Ovary (tissue), 9 donors: Measurements from ENCODE around the gene ERI3. TPM values are rescaled to one million over a fixed set of nuclear protein-coding genes. Genes with fewer than 3 reads are reported as not detected.

Experiments
- DNase-seq, 5 donors: peaks; one replicate each; pipeline ENCODE4 v3.0.0-alpha.2; 2019 to 2020
- H3K27ac ChIP-seq, 2 donors: fragments of 200-600 bp; one replicate each; pipeline versions ENCODE4 v1.5.1 to v1.8.0; 2019 to 2022
- H3K27me3 ChIP-seq: fragments of 200-600 bp; one replicate; pipeline ENCODE4 v1.8.0; 2022
- H3K36me3 ChIP-seq: fragments of 200-600 bp; sonication (generic); one replicate; pipeline ENCODE4 v1.5.1; 2019
- H3K4me1 ChIP-seq: one replicate; pipeline ENCODE4 v1.8.1; 2013; ENCODE audit warnings: mild to moderate bottlenecking, moderate library complexity; ENCODE audit not compliant: insufficient read depth
- H3K4me3 ChIP-seq: fragments of 200-600 bp; sonication (generic); one replicate; pipeline ENCODE4 v1.5.1; 2017
- H3K9me3 ChIP-seq, 2 donors: fragments of 200-600 bp in 1 of 2; sonication (generic) in 1 of 2; one replicate each; pipeline versions ENCODE4 v1.5.1 to v1.8.1; 2013 to 2019; ENCODE audit warnings: mild to moderate bottlenecking in 1 of 2, moderate library complexity in 1 of 2
- EP300 ChIP-seq: sonication (generic); formaldehyde crosslinking; IDR thresholded peaks from one replicate; pipeline ENCODE4 v1.6.1; 2017; ENCODE audit warnings: antibody characterized with exemption
- POLR2A ChIP-seq: fragments of 450-650 bp; IDR thresholded peaks from one replicate; pipeline ENCODE4 v1.6.1; 2017; ENCODE audit warnings: antibody characterized with exemption, mild to moderate bottlenecking, moderate library complexity
- WGBS, 3 donors: extraction: QIAGEN DNeasy Blood & Tissue Kit in 1 of 3; methylation state at CpG; one replicate each; pipeline versions ENCODE4 v1.1.5 to v1.1.7; 2013 to 2017; 5-methylcytosine and 5-hydroxymethylcytosine counted together
- intact Hi-C, 4 donors: fragments of 100-400 bp; cut with DNase I; formaldehyde crosslinking; loops; one replicate each; pipeline versions ENCODE4 v1.11.0 to v1.15.1; 2022 to 2023
- polyA plus RNA-seq, 2 donors: library from polyadenylated mRNA; stranded (reverse); fragments of 200-250 nt in 1 of 2; fragments of 350-450 nt in 1 of 2; fragmentation: Illumina TruSeq in 1 of 2; extraction: RNeasy Lipid Tissue Mini Kit (QIAGEN cat#74804) in 1 of 2; gene quantifications; one replicate each; pipeline ENCODE4 v1.2.3, GENCODE V29; 2013 to 2014
- total RNA-seq, 7 donors: library from RNA; depleted of rRNA in 2 of 7; stranded (reverse); fragments of >200 nt in 2 of 7; fragmentation: NEBNext Ultra II Directional in 3 of 7; extraction: Animal tissue kit (Norgen Biotek cat#: 25700) in 3 of 7; gene quantifications; one replicate each; pipeline versions ENCODE4 v1.1.0 to v1.2.4, GENCODE V29; 2016 to 2023
- TF ChIP-seq, protein P1 (sequence below), 3 donors: fragments of 450-650 bp in 2 of 3; fragments of 200-600 bp in 1 of 3; IDR thresholded peaks; one replicate each; pipeline versions ENCODE4 v1.5.1 to v1.8.0; 2016 to 2022; ENCODE audit warnings: antibody characterized with exemption in 3 of 3, mild to moderate bottlenecking in 1 of 3
- donor health status: DM: no; HTN: no; CAD: no; lungs with moderate emphysema.
- donor health status: DM: no; HTN: no; CAD: no.
- donor health status: Bipolar disorder and iron deficiency.
- donor health status: DM: yes; HTN: yes; CAD: no.
- donor health status: DM: no; HTN: no; CAD: no.
- donor health status: DM: yes; HTN: yes; CAD: no.

The ERI3 gene
- total and polyA plus RNA-seq, 9 donors = 35.4 to 67.0 (median 48.9) TPM

DNA sequence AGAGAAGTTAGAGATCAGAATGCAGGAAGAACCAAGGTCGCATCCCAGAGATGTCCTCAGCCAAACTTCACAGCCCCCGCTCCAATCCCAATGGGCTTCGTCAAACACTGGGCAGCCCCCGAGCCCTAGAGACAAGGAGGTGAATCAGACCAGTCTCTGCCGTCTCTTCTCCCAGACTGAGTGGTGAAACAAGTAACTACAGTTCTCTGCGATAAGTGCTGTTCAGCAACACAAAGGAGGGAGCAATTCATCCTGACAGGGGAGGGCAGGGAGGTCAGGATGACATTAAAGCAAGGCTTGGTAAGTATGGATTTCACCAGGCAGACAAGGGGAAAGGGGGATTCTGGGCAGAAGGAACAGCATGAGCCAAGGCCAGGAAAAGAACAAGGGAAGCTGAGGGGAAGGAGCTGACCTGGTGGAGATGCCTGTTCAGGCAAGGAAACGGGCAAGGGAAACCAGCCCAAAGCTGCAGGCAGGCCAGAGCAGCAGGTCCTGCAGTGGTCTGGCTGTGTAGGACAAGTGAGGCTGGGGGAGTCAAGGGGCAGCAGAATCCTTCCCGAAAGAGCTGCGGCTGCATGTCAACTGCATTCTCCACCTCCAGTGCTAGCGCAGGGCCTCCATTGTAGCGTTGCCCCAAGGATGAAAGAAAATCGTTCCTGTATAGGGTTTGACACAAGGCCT is 13.6 kb upstream of the ERI3 start:
- Histone ChIP-seq H3K27ac (no peak overlapping the region), H3K4me1 (no peaks in the 10 kb centered on the region), H3K9me3 (no peaks in the 10 kb centered on the region), H3K36me3 (no peaks in the 10 kb centered on the region), H3K27me3 (no peaks in the 10 kb centered on the region), H3K4me3 (no peak overlapping the region)
- DNase-seq = no peak
- TF ChIP-seq, protein P1, sequence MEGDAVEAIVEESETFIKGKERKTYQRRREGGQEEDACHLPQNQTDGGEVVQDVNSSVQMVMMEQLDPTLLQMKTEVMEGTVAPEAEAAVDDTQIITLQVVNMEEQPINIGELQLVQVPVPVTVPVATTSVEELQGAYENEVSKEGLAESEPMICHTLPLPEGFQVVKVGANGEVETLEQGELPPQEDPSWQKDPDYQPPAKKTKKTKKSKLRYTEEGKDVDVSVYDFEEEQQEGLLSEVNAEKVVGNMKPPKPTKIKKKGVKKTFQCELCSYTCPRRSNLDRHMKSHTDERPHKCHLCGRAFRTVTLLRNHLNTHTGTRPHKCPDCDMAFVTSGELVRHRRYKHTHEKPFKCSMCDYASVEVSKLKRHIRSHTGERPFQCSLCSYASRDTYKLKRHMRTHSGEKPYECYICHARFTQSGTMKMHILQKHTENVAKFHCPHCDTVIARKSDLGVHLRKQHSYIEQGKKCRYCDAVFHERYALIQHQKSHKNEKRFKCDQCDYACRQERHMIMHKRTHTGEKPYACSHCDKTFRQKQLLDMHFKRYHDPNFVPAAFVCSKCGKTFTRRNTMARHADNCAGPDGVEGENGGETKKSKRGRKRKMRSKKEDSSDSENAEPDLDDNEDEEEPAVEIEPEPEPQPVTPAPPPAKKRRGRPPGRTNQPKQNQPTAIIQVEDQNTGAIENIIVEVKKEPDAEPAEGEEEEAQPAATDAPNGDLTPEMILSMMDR (IDR thresholded peaks at IDR 0.05) = no peak
- TF ChIP-seq POLR2A = no peak
- no peak for TF ChIP-seq EP300
- intact Hi-C loops = no loop called here
- 65 to 75% (median 71%) methylated on average over 12 of the region's 12 CpGs for WGBS, 3 donors

DNA sequence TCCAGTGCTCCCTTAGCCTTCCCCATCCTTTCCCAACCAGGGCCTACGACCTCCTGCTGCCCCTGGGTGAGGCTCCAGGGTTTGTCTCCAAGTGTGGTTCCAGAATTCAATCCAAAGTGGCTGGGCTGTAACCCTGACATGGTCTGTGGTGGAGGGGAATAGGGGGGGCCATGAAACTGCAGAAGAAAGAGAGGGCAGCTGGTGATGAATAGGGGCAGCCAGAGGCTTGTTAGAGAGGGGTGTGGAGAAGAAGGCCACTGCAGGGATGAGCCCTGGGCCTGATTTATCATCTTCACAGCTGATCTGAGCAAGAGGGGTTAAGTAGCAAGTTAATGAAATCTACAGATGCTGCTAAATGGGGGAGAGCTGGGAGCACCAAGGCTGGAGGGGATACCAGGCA is 12.9 kb upstream of the ERI3 start:
- WGBS, 3 donors = 80 to 91% (median 82%) methylated on average over 1 of the region's 1 CpG

DNA sequence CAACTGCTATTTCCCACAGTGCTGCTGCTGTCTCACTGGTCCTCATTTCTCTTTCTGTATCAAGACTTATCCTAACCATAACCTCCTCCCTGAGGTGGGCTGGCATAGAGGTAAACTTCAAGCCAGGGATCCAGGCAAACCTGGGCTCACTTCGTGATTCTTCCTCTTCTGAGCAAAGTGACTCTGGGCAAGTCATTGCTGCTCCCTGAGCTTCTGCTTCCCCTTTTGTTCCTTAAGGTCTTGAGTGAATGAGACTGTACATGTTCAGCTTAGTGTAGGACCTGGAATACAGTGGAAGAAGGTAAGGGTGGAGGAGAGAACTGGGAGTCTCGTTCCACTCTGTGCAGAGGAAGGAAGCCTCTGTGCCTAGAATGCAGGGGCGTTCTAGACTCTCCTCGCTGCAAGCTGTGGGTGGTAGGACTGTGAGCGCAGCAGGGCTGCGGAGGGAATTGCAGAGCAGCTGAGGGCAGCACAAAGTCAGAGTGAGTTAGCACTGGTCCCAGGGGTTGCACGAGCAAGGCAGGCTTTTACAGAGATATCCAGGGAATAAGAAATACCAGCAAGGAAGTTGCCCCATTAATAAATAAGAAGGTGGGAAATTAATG is 11.4 kb upstream of the ERI3 start:
- no peak for TF ChIP-seq POLR2A
- TF ChIP-seq, protein P1 (IDR thresholded peaks at IDR 0.05) = no peak
- no peak for TF ChIP-seq EP300
- Histone ChIP-seq H3K9me3 (no peaks in the 10 kb centered on the region), H3K4me1 (no peaks in the 10 kb centered on the region), H3K27ac (no peak overlapping the region), H3K4me3 (no peak overlapping the region), H3K36me3 (no peaks in the 10 kb centered on the region), H3K27me3 (no peaks in the 10 kb centered on the region)
- WGBS, 3 donors = 84 to 86% (median 85%) methylated on average over 7 of the region's 7 CpGs
- no peak for DNase-seq
- intact Hi-C loops = no loop called here

More for the DNA sequence above, 12.9 kb upstream of the ERI3 start:
- Histone ChIP-seq H3K27ac (no peak overlapping the region), H3K9me3 (no peaks in the 10 kb centered on the region), H3K4me3 (no peak overlapping the region), H3K27me3 (no peaks in the 10 kb centered on the region), H3K4me1 (no peaks in the 10 kb centered on the region), H3K36me3 (no peaks in the 10 kb centered on the region)
- intact Hi-C loops = no loop called here
- no peak for DNase-seq
- no peak for TF ChIP-seq POLR2A
- TF ChIP-seq, protein P1 (IDR thresholded peaks at IDR 0.05) = no peak
- TF ChIP-seq EP300 = no peak

- no peak overlapping the region for H3K4me3 ChIP-seq
- no peak overlapping the region for H3K27ac ChIP-seq
- TF ChIP-seq, protein P1 (IDR thresholded peaks at IDR 0.05) = no peak
- no peak for TF ChIP-seq POLR2A
- TF ChIP-seq EP300 = no peak
- H3K4me1 ChIP-seq = no peaks in the 10 kb centered on the region
- no peaks in the 10 kb centered on the region for H3K27me3 ChIP-seq
- no peaks in the 10 kb centered on the region for H3K36me3 ChIP-seq
- WGBS, 3 donors = 68 to 79% (median 70%) methylated on average over 4 of the region's 4 CpGs
- intact Hi-C loops = no loop called here
- DNase-seq = no peak
- H3K9me3 ChIP-seq = no peaks in the 10 kb centered on the region
These were observed 6.4 kb upstream of the ERI3 start for GRCh38 chr1:44361478-44361877.
